Inflammatory macrophage (primary cell): ENCODE data around the gene DCAF10.
"Not testable (repeated sequence)": the region's sequence is repeated elsewhere in the genome, so short reads cannot be mapped to it uniquely, and the experiment has no call there.

Experiments
- DNase-seq, 2 donors: peaks; one replicate each; pipeline ENCODE4 v3.0.0-alpha.2; 2020 to 2022
- total RNA-seq, 18 experiments: gene quantifications; one replicate each; lab custom pipeline; 2026; ENCODE audit warnings: mixed read lengths in 6 of 18, inconsistent platforms in 2 of 18; lab: John Stamatoyannopoulos, UW

The DCAF10 gene, protein sequence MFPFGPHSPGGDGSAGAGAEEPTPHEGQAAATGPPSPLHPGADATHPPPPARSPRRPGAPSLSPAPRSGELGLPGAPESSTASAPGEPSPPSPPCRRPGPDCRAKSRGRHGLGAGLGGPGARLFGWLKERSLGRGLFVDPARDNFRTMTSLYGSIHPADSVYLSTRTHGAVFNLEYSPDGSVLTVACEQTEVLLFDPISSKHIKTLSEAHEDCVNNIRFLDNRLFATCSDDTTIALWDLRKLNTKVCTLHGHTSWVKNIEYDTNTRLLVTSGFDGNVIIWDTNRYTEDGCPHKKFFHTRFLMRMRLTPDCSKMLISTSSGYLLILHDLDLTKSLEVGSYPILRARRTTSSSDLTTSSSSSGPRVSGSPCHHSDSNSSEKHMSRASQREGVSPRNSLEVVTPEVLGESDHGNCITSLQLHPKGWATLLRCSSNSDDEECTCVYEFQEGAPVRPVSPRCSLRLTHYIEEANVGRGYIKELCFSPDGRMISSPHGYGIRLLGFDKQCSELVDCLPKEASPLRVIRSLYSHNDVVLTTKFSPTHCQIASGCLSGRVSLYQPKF
- 15.8 to 48.3 (median 26.3) reads per million in 18 experiments for total RNA-seq

DNA sequence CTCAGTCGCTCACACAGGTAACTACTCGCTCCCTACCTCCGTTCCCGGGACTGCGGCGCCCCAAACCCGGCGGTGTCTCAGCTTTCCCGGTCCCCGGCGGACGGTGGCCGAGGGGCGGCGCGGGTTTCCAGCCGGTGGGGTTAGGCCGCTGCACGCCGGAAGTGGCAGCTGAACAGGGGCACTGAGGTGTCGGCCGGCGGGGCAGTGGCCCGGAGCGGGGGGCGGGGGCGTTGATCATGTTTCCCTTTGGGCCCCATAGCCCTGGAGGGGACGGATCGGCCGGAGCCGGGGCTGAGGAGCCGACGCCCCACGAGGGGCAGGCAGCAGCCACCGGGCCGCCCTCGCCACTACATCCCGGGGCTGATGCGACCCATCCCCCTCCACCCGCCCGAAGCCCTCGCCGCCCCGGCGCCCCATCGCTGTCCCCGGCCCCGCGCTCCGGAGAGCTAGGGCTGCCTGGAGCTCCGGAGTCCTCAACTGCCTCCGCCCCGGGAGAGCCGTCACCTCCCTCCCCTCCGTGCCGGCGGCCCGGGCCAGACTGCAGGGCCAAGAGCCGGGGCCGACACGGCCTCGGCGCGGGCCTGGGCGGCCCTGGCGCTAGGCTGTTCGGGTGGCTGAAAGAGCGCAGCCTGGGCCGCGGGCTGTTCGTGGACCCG, at the start of gene DCAF10:
Gene DCAF10 (plus strand): TSS at position 167 of the 656 bp plus-strand sequence. CDS start 70 bp downstream, at position 237.
- peak; percentile 84 to 86 for DNase-seq

DNA sequence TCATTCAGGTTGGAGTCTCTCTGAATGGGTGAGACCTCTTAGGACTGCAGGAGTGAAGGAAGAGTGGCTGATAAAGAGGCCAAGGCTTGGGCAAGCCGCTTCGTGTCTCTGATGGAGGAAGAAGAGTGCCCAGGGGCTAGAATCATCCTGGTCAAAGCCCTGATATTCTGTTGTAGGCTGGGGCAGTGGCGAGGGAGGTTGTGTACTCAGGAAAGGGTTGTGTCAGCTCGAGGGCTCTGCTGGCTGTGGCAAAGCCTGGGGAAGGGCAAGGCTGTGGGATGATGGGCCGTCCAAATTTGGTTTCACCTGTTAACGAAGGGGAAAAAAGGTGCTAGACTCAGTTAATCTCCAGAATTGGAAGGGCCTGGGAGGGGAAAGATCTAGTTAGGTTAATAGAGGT, 49.4 kb upstream of the DCAF10 start:
- no peak for DNase-seq

DNA sequence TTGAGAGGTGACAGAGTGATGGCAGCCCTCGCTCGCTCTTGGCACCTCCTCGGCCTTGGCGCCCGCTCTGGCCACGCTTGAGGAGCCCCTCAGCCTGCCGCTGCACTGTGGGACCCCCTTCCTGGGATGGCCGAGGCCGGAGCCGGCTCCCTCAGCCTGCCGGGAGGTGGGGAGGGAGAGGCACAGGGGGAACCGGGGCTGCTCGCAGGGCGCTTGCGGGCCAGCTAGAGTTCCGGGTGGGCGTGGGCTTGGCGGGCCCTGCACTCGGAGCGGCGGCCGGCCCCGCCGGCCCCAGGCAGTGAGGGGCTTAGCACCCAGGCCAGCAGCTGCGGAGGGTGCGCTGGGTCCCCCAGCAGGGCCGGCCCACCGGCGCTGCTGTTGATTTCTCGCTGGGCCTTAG, 48.9 kb upstream of the DCAF10 start:
- not testable (repeated sequence) for DNase-seq

DNA sequence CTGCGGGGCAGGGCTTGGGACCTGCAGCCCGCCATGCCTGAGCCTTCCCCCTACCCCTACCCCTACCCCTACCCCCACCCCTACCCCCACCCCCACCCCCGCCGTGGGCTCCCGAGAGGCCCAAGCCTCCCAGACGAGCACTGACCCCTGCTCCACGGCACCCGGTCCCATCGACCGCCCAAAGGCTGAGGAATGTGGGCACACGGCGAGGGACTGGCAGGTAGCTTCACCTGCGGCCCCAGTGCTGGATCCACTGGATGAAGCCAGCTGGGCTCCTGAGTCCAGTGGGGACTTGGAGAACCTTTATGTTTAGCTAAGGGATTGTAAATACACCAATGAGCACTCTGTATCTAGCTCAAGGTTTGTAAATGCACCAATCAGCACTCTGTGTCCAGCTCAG, 48.5 kb upstream of the DCAF10 start:
- DNase-seq = not testable (repeated sequence)

DNA sequence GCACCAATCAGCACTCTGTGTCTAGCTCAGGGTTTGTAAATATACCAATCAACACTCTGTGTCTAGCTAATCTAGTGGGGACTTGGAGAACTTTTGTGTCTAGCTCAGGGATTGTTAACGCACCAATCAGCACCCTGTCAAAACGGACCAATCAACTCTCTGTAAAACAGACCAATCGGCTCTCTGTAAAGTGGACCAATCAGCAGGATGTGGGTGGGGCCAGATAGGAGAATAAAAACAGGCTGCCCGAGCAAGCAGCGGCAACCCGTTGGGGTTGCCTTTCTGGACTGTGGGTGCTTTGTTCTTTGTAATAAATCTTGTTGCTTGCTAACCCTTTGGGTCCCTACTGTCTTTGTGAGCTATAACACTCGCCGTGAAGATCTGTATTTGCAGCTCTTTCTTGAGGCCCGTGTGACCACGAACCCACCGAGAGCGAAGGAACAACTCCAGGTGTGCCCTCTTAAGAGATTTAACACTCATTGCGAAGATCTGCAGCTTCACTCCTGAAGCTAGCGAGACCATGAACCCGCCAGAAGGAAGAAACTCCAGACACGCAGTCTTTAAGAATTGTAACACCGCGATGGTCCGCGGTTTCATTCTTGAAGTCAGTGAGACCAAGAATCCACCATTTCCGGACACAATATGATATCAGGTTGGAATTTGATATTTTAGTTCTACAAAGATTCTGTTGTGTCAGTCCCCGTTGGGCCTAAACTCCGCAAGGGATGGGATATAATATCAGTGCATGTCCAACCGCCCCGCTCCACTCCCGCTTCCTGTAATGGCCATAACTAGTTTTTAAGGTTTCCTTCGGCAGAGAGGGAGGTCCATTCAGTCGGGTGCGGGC, 47.7 kb upstream of the DCAF10 start:
- DNase-seq = no peak

DNA sequence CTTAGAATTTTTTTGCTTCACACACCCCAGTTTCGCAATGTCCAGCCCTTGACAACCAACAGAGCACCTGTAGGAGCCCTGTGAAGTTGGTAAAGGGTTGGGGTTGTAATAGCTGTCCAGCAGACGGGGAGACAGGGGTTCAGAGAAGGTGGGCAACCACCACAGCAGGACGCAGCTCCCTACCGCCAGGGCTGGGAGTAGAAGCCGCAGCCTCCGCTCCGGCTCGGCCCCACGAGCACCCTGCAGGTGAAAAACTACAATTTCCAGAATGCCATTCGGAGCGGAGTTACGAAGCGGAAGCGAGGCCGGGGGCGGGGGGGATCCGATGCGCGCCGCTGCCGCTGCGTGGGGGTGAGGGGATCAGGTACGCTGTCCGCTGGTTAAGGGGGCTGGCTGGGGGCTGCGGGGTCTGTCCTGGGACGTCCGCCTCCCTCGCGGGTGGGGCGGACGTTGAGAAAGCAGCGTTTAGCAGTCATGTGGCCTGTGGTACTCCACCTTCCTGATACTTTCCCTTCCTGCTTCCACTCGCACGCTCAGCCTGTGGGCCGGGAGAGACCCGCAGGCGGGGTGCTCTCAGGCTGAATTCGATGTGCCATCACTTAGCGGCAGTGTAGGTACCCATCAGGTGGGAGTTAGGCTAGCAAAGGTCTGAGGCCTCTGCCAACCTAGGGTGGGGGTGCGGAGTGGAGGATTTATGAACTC, 47.0 kb upstream of the DCAF10 start, which contains the start of gene TRMT10B:
Gene TRMT10B (plus strand): TSS at position 317 of the 702 bp plus-strand sequence. CDS start 8,127 bp downstream, outside the sequence.
- peak; percentile 67 to 69 for DNase-seq

DNA sequence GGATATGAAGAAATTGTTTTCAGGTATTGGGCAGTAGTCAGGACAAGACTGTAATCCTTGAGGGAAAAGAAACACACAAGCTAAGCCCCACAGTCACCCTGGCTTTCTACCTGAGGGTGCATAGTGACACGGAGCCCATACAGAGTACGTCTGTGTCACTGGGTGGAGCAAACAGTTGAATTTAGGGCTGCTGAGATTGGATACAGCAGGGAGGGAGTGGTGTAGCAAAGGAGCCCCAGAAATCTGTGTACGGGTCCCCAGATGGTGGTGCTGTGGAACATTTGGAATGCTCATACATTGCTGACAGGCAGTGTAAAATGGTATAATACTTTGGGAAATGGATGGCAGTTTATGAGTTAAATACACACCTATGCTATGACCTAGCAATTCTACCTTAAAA, 41.9 kb upstream of the DCAF10 start:
- no peak for DNase-seq

DNA sequence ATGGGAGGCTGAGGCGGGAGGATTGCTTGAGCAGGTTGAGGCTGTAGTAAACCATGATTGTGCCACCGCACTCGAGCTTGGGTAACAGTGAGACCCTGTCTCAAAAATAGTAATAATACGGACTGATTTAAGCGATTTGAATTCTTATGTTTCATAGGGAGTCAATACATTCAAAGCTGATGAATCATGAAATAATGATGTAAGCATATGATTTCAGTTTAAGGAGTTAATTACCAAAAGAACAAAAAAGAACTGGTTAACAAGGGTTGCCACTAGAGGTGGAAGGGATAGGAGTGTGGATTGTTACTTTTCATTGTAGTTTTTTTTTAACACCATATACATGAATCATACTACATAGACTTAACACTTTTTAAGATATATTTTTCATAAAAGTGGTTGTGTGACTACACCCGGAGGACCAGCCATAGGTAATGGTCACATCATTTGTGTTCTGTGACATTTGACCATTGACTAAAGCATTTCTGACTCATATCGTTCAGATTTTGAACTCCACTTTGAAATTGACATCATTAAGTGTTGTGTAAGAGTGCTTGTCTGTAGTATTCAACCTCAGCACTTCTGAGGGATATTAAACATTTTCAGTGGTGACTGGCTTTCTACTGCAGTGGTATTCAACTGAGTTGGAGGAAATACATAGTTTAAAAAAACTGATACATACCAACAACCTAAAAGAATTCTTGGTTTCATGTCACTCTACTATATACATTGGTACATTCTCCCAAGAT, 40.0 kb upstream of the DCAF10 start:
- no peak for DNase-seq

DNA sequence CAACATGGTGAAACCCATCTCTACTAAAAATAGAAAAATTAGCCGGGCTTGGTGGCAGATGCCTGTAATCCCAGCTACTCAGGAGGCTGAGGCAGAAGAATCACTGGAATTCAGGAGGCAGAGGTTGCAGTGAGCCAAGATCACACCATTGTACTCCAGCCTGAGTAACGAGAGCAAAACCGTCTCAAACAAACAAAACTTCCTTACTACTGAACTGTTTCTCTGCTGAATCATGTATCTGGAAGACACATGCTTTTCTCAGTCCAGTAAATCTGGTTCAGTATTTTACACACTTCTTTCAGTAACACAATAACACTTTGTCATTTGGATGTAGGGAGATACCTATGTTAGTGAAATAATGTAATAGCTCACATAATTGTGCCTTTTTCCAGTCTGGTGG, 39.1 kb upstream of the DCAF10 start:
- no peak for DNase-seq

DNA sequence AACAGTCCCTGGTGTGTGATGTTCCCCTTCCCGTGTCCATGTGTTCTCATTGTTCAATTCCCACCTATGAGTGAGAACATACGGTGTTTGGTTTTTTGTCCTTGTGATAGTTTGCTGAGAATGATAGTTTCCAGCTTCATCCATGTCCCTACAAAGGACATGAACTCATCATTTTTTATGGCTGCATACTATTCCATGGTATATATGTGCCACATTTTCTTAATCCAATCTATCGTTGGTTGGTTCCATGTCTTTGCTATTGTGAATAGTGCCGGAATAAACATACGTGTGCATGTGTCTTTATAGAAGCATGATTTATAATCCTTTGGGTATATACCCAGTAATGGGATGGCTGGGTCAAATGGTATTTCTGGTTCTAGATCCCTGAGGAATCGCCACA, 35.3 kb upstream of the DCAF10 start:
- not testable (repeated sequence) for DNase-seq

DNA sequence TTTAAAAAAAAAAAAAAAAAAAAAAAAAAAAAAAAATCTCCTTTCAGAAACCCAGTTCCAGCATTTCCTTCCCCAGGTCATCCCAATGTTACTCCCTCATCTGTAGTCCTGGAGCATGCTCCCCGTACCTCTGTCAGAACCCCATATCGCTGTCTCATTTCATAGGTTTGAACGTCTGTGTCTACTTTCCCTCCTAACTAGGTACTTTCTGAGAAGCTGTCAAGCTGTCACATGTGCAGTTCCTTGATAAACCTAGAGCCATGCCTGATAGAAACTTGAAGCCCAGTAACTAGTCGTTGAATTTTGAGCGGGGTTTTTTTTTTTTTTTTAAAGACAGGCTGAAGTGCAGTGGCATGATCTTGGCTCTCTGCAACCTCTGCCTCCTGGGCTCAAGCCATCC, 31.3 kb upstream of the DCAF10 start:
- DNase-seq = no peak

DNA sequence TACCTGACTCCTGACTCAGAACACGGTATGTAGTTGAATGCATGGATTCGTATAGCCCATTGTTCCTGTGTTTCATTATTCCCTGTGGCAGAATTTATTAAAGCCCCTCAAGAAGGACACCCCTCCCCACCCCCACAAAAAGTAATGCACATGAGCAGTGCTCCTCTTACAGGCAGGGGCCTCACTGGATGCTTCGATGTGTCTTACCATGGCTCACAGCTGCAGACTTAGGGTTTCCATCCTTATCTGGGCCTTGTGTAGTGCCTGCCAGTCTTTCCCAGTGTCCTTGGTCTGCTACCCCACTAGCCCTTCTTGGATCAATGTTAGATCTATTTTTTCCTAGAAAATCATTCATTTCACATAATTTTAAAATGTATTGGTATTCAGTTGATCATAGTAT, 30.6 kb upstream of the DCAF10 start:
- no peak for DNase-seq

DNA sequence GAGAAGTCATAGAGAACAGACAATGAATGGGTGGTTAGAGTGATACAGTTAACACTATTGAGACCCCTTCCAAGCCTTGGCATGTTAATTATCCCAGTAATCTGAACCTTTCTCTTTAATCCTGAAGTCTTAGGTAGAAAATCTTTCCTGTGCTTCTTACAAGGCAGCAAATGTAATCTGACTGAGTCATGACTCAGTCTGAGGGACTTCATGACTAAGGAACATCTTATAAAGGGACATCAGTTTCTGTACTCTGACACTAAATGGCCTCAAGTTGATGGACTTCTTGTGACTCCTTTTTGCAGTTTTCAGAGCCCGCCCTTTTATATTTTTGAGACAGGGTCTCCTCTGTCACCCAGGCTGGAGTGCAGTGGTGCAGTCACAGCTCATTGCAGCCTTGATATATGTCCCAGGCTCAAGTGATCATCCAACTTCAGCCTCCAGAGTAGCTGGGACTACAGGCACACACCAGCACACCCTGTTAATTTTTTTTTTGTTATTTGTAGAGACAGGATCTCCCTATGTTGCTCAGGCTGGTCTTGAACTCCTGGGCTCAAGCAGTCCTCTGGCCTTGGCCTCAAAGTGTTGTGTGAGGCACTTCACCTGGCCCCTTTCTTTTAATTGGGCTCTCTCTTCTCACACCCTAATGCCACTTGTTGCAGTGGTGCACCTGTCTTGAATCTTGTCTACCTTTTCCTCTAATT, 25.2 kb upstream of the DCAF10 start:
- DNase-seq = no peak

DNA sequence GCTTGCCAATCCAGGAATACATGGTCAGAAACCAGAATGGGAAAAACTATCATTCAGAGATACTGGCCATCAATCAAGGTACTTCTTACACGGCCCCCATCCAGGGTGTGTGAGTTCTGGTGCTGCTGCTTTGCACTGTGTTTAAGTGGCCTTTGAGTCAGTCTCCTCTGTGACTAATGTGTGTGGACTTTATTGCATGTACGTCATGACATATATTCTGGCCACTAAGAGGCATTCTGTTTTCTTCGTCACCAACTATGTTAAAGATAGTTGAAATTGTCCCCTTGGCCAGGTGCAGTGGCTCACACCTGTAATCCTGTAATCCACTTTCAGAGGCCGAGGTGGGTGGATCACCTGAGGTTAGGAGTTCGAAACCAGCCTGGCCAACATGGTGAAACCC, 24.3 kb upstream of the DCAF10 start:
- DNase-seq = no peak

DNA sequence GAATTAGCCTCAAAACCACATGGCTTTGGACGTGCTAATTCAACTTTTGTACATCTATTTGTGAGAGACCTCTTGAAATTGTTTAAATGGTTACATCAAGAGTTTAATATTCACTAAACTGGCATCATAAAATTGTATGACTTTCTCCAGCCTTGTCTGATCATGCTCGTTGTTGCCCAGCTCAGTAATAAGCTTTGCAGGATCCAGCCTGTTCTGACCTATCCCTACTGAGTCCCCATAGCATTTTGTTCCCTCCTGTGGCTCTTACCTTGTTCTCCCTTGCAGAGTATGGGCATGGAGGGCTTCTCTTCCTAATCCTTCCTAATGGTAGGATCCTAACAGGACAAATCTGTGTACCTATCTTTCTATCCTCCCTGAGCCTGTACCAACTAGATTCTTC, 22.1 kb upstream of the DCAF10 start:
- no peak for DNase-seq

DNA sequence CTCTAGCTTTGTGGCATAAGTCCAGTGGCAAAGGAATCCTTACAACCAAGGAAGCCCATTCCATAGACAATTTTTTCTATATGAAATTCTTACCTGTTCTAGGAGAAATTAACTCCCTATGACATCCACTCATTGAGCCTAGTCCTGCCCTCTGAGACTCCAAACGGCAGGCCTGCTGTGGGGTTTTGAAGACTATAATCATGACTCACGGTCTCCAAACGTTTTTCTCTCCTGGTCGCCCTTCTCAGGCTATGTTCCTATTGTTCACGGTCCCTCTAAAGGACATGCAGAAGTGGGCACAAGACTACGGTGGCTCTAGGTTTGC, 16.3 kb upstream of the DCAF10 start:
- DNase-seq = no peak

DNA sequence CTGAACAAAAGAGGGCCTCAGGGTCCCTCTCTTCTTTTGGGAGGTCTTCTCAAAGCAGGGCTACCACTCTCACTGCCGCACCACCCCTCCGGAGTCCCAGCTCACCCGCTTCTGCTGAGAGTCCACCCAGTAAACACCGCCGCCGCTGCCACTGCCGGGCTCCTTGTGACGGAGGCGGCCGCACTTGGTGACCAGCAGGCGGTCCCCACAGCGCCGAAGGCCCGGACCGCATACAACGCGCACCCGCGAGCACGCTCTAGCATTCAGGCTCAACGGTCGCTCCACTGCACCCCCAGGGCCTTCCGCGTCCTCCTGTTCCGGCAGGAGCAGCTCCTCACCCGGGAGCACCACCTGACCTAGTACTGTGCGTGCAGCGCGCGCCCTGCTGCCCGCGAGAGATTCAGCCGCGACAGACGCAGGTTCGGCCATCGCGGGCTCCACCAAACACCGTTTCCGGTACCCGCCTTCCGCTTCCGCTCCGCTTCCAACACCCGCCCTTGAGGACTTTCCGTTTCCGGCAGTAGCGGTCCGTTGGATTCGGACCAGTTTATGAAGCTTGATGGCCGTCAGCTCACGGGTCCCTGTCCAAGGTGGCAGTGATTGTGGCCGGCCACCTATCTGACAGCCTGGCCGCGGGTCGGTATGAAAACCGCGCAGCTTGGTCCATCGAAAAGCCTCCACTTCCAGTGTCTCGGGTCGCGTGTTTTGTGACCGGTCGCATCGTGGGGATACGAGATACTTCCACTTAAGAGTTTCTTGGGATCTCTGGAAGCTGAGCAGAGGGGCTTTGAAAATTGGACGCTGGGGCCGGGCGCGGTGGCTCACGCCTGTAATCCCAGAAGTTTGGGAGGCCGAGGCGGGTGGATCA, 15.7 kb upstream of the DCAF10 start, which contains the start of gene EXOSC3:
Gene EXOSC3 (minus strand): TSS at position 449 of the 868 bp plus-strand sequence. CDS start 20 bp downstream, at position 429.
- DNase-seq = peak; percentile 94 to 95

DNA sequence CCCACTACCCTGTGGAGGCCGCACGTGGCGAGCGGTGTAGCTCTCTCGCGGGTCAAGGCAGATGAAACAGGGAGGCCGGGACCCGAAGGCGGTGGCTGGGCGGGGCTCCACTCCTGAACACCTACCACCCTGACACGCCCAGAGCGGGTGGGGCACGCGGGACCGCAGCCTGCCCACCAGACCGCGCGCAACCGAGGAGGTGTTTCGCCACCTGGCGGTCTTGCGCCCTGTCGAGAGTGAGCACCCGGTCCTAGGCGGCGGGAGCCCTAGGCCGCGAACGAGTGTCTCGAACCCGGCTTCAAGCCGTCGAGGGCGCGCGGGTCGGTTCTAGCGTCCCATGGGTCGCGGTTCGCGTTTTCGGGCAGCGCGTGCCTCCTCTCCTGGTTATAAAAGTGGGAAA, 13.5 kb upstream of the DCAF10 start:
- no peak for DNase-seq

DNA sequence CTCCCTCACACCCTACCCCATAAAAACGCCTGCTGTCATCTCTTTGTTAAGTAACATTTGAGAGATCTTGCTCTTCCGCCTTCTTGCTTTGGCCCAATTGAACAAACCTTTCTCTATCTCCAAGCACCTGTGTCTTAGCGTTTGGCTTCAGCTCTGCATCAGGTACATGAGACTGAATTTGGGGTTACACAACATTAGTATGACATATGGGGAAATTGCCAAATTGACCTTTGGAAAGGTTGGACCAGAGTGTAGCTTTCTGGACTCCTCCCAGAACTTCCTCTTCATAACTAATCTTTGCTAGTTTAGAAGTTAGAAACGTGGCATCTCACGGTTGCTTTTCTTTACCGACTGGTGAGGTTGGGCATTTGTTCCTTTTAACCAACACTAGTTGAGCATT, 12.3 kb upstream of the DCAF10 start:
- DNase-seq = peak; percentile 18 to 62

DNA sequence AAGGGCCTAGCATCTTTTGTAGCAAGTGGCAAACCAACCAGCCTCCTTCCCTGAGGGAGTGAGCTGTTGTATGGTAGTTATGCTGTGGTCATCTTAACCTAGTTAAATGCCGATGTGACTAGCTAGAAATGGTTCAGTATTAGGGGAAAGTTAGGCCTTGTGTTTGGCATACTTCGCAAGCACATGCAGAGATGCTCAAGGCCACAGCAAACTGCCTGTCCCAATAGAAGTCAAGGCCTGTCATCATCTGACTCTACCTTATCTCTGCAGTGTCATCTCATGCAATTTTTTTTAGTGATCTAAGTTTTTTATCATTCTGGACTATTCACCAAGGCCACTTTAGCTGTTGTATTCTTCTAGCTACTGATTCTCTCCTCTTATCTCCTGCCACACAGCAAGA, 10.5 kb upstream of the DCAF10 start:
- no peak for DNase-seq
